ENCODE results near the gene SOD1. TPM values are rescaled to one million over a fixed set of nuclear protein-coding genes. Genes with fewer than 3 reads are reported as not detected.

The SOD1 gene
- total and polyA plus RNA-seq, 10 of the 15 experiments (the other 5 are each of a cell fraction or from before 2014, with no cell fraction given), result 171 to 710 (median 313) TPM

- no peak for TF ChIP-seq NFYA (IDR thresholded peaks at IDR 0.05; ENCODE audit: borderline replicate concordance, low read depth, low read length)
- no peak for TF ChIP-seq HDAC2 (IDR thresholded peaks at IDR 0.05)
- TF ChIP-seq POU2F2 (IDR thresholded peaks at IDR 0.05; ENCODE audit: borderline replicate concordance, low read depth, low read length), result no peak
- TF ChIP-seq FOXK2 (IDR thresholded peaks at IDR 0.05), result no peak
- no peak for TF ChIP-seq ETV6 (conservative IDR thresholded peaks at IDR 0.05 in 1 of 2, IDR thresholded peaks at IDR 0.05 in 1 of 2; ENCODE audit: borderline replicate concordance in 1 of 2, low read depth in 1 of 2)
- TF ChIP-seq CEBPB (IDR thresholded peaks at IDR 0.05; ENCODE audit: borderline replicate concordance in 1 of 2, low read depth in 2 of 2, low read length in 2 of 2), result no peak
- no peak for TF ChIP-seq PKNOX1 (IDR thresholded peaks at IDR 0.05)
- TF ChIP-seq BACH1 (IDR thresholded peaks at IDR 0.05; ENCODE audit: borderline replicate concordance), result no peak
- no peak for TF ChIP-seq YBX1 (IDR thresholded peaks at IDR 0.05)
- no peak for TF ChIP-seq EED (IDR thresholded peaks at IDR 0.05; ENCODE audit: low read depth)
- TF ChIP-seq ZBTB40 (IDR thresholded peaks at IDR 0.05; ENCODE audit: borderline replicate concordance), result no peak
- no peak for TF ChIP-seq ELK1 (IDR thresholded peaks at IDR 0.05; ENCODE audit: low read depth, low read length)
- no peak for TF ChIP-seq KDM1A (IDR thresholded peaks at IDR 0.05; ENCODE audit: borderline replicate concordance)
- TF ChIP-seq ZZZ3 (IDR thresholded peaks at IDR 0.05; ENCODE audit: control insufficient read depth, insufficient read length, low read depth), result no peak
- TF ChIP-seq SPI1 (IDR thresholded peaks at IDR 0.05; ENCODE audit: borderline replicate concordance, insufficient read depth, low read depth, low read length), result no peak
Observed at GRCh38 chr21:31641416-31641922, 18.0 kb upstream of the SOD1 start (continued).

All from GM12878 (cell line).